Lower lobe of right lung (tissue), 2 donors: ENCODE results near the gene WDFY4. TPM values are rescaled to one million over a fixed set of nuclear protein-coding genes. Genes with fewer than 3 reads are reported as not detected.

Source experiments
- ATAC-seq, 2 donors: fragments of 200-7000 bp; cut with Tn5 transposase; one replicate each; pipeline ENCODE4 v1.9.1; 2020 to 2022; ENCODE audit warnings: mild to moderate bottlenecking in 2 of 2, moderate library complexity in 2 of 2
- DNase-seq: peaks from one replicate; pipeline ENCODE4 v3.0.0-alpha.2; 2020
- H3K27ac ChIP-seq: fragments of 200-600 bp; one replicate; pipeline ENCODE4 v1.8.0; 2022
- H3K27me3 ChIP-seq: fragments of 200-600 bp; one replicate; pipeline ENCODE4 v1.8.0; 2022; ENCODE audit warnings: low read depth
- H3K36me3 ChIP-seq: fragments of 200-600 bp; one replicate; pipeline ENCODE4 v1.8.0; 2022; ENCODE audit warnings: mild to moderate bottlenecking
- H3K4me1 ChIP-seq: fragments of 200-600 bp; one replicate; pipeline ENCODE4 v1.8.0; 2022
- H3K4me3 ChIP-seq: fragments of 200-600 bp; one replicate; pipeline ENCODE4 v1.8.0; 2022; ENCODE audit warnings: mild to moderate bottlenecking
- H3K9me3 ChIP-seq: fragments of 200-600 bp; one replicate; pipeline ENCODE4 v1.8.0; 2022
- intact Hi-C: fragments of 100-400 bp; cut with DNase I; formaldehyde crosslinking; loops from one replicate; pipeline ENCODE4 v1.11.0; 2022
- total RNA-seq: library from RNA; stranded (reverse); fragmentation: NEBNext Ultra II Directional; extraction: Animal tissue kit (Norgen Biotek cat#: 25700); gene quantifications from one replicate; pipeline ENCODE4 v1.2.1, GENCODE V29; 2021
- TF ChIP-seq, protein P1 (sequence below): fragments of 200-600 bp; IDR thresholded peaks from one replicate; pipeline ENCODE4 v1.8.0; 2022; ENCODE audit warnings: antibody characterized with exemption, mild to moderate bottlenecking
- donor health status: DM: no; HTN: yes; CAD: no; lungs with severe emphysema.

WDFY4 gene
- total RNA-seq, 1 donor from 2014 or later = 44.4 TPM

DNA sequence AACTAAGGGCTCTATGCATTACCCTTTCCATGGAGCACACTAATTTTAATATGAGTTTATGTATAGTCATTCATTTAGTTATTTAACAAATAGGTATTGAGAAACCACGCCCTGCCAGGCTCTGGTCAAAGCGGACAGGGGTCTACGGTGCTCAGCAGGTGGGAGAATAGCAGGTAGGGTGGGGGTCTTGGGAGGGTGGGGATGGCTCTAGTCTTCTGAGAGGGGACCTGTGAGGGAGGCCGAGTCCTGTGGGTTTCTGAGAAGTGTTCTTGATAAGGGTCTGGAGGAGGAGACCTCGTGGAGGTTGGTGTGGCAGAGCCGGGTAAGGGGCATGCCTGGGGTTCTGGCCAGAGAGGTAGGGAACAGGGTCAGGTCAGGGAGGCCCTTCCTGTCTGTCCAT, 1.1 kb downstream of the WDFY4 start:
- H3K27me3 ChIP-seq = no peaks in the 10 kb centered on the region
- intact Hi-C loops = no loop called here
- ATAC-seq (no peak), DNase-seq (no peak)
- no peaks in the 10 kb centered on the region for H3K4me1 ChIP-seq
- TF ChIP-seq, protein P1, sequence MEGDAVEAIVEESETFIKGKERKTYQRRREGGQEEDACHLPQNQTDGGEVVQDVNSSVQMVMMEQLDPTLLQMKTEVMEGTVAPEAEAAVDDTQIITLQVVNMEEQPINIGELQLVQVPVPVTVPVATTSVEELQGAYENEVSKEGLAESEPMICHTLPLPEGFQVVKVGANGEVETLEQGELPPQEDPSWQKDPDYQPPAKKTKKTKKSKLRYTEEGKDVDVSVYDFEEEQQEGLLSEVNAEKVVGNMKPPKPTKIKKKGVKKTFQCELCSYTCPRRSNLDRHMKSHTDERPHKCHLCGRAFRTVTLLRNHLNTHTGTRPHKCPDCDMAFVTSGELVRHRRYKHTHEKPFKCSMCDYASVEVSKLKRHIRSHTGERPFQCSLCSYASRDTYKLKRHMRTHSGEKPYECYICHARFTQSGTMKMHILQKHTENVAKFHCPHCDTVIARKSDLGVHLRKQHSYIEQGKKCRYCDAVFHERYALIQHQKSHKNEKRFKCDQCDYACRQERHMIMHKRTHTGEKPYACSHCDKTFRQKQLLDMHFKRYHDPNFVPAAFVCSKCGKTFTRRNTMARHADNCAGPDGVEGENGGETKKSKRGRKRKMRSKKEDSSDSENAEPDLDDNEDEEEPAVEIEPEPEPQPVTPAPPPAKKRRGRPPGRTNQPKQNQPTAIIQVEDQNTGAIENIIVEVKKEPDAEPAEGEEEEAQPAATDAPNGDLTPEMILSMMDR = no peak
- peak overlapping the region; percentile 84 for H3K27ac ChIP-seq
- H3K36me3 ChIP-seq = no peaks in the 10 kb centered on the region
- peaks cover 5% of the 10 kb centered on the region for H3K9me3 ChIP-seq
- peak overlapping the region; percentile 48 for H3K4me3 ChIP-seq

DNA sequence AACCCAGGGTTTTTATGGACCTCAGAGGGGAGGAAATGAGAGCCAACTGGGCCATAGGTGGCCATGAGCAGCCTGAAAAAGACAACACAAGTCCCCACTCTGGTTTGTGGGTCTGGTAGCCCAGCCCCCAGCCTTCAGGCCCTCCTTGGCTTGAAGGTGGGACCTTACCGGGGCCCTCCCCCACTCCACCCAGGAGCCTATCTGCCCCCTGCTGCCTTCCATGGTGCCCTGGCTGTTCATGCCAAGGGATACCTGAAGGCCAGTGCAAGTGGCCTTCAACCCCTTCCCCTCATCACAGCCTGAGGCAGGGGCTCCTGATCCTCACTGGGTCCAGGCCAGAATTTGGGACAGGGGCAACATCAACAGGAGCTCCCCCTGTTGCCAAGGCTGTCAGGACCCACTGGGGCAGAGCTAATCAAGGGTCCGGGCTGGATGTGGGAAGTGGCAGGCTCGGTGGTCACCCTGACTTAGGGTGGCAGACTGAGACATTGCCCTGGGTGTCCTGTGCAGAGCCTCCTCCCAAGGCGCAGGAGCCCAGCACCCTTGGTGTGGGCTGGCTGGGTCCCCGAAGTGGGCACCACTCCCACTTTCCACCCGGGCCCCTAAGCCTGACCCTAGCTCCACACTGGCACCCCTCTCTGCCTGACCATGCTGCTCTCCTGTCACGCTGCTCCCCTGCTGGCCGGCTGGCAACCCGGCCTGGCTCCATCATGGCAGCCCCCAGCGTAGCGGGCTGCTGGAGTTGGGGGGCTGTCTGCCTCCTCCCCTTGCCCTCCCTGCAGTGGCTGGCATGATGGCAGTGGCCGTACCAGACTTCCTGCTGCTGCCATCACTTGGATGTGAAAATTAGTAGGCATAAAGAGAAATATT, 6.4 kb downstream of the WDFY4 start:
- Histone ChIP-seq H3K27me3 (no peaks in the 10 kb centered on the region), H3K4me3 (no peak overlapping the region), H3K4me1 (no peaks in the 10 kb centered on the region), H3K9me3 (no peaks in the 10 kb centered on the region), H3K27ac (no peak overlapping the region), H3K36me3 (no peaks in the 10 kb centered on the region)
- intact Hi-C loops = no loop called here
- no peak for ATAC-seq
- TF ChIP-seq, protein P1 = no peak
- no peak for DNase-seq

DNA sequence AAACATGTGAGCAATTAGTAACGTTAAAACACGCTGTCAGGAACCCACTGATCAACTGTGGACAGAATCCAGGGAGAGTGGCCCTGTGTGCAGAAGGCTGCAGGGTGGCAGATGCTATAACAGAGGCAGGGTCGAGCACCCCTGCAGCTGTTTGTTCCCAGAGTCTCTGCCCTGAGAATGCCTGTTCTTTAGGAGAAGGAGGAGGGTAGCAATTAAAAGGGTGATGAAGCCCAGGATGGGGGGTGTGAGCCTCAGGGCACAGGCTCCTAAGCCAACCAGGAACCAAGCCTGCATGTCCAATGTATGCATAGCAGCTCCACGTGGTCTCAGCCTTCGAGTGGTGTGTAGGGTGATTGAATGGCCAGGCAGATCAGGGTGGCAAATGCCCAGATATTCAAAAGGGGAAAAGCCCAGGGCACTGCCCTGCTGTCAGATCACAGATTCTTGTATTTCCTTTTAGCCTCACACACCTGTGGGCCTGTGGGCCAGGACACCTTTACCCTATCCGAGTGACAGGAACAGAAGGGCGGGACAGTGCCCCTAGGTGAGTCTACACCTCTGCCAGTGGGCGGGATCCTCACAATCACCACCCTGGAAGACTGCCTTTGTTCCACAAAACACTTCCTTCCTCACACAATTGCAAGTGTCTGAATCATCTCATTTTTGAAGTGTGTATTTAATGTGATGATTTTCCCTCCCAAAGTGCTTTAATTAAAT, 7.3 kb downstream of the WDFY4 start:
- TF ChIP-seq, protein P1 = no peak
- intact Hi-C loops = no loop called here
- H3K4me1 ChIP-seq = no peaks in the 10 kb centered on the region
- no peak for ATAC-seq
- H3K9me3 ChIP-seq = no peaks in the 10 kb centered on the region
- H3K4me3 ChIP-seq = no peak overlapping the region
- H3K27me3 ChIP-seq = no peaks in the 10 kb centered on the region
- H3K27ac ChIP-seq = no peak overlapping the region
- H3K36me3 ChIP-seq = no peaks in the 10 kb centered on the region
- DNase-seq = no peak

DNA sequence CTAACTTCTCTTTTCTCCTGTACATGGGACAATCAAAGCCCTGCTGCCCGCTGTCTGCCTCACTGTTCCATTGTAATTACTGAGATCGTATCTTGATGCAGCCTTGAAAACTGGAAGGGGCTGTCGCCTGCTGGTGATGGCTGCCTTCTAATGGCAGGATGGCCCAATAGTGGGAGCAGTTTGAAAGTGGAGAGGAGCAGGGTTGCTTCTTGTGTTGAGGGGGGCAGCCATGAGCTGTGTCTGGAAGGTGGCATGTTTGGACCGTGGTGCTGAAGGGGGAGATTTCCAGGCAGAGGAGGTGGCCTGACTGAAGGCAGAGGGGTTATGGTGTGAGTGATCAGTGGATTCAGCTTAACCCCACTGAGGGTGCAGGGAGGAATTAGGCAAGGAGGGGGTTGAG, 8.1 kb downstream of the WDFY4 start:
- Histone ChIP-seq H3K36me3 (no peaks in the 10 kb centered on the region), H3K27ac (no peak overlapping the region), H3K4me3 (no peak overlapping the region), H3K27me3 (no peaks in the 10 kb centered on the region), H3K9me3 (no peaks in the 10 kb centered on the region), H3K4me1 (no peaks in the 10 kb centered on the region)
- no peak for DNase-seq
- TF ChIP-seq, protein P1 = no peak
- ATAC-seq = no peak
- intact Hi-C loops = no loop called here

DNA sequence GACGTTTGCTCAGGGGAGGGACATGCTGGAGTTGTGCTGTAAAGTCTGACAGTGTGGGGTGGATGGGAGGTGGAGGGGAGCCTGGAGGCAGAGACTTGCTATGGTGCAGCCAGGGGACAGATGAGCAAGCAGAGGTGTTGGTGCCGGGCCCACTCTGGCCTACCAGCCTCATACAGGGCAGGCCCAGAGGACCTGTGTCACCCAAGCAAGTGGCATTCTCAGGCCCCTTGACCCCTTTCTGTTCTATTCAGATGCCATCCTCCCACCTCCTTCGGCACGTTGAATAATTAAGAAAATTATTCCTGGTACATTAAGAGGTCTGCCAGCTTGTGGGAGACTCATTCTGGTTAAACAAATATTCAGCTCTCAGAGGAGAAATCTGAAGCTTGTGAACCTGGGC, 8.5 kb downstream of the WDFY4 start:
- no peaks in the 10 kb centered on the region for H3K4me1 ChIP-seq
- DNase-seq (no peak), ATAC-seq (no peak)
- no peak overlapping the region for H3K4me3 ChIP-seq
- TF ChIP-seq, protein P1 = no peak
- no peaks in the 10 kb centered on the region for H3K36me3 ChIP-seq
- intact Hi-C loops = no loop called here
- no peak overlapping the region for H3K27ac ChIP-seq
- H3K9me3 ChIP-seq = no peaks in the 10 kb centered on the region
- no peaks in the 10 kb centered on the region for H3K27me3 ChIP-seq
